Cardiac fibroblast (primary cell): ENCODE results near the gene BORCS5.
A peak's percentile ranks its signal among the peaks of the same experiment; 100 is the strongest.
"Not testable (repeated sequence)": the region's sequence is repeated elsewhere in the genome, so short reads cannot be mapped to it uniquely, and the experiment has no call there.

ENCODE experiments used
- DNase-seq, 2 donors: peaks; one replicate each; pipeline versions ENCODE4 v3.0.0 to v3.0.0-alpha.2; 2010; ENCODE audit warnings: low read depth in 2 of 2
- H3K4me3 ChIP-seq, 2 donors: replicated peaks in 1 of 2; 1 replicate in 1 of 2; 2 replicates in 1 of 2; pipeline ENCODE4 v1.5.1; 2011; ENCODE audit warnings: low read depth in 2 of 2, low read length in 2 of 2, mild to moderate bottlenecking in 2 of 2, moderate library complexity in 1 of 2
- CTCF ChIP-seq: IDR thresholded peaks from one replicate; pipeline ENCODE4 v1.5.1; 2011; ENCODE audit warnings: low read depth, mild to moderate bottlenecking, low read length, inconsistent platforms

The BORCS5 gene

GRCh38 chr12:12415886-12416285 lies 59.0 kb downstream of the BORCS5 start:
- DNase-seq, result no peak
- no peak for TF ChIP-seq CTCF
- no peak overlapping the region for H3K4me3 ChIP-seq

GRCh38 chr12:12419165-12419564 lies 62.3 kb downstream of the BORCS5 start:
- not testable (repeated sequence) for H3K4me3 ChIP-seq, DNase-seq

GRCh38 chr12:12423367-12423766 lies 66.5 kb downstream of the BORCS5 start:
- no peak for TF ChIP-seq CTCF
- no peak overlapping the region for H3K4me3 ChIP-seq
- no peak for DNase-seq

- DNase-seq, result no peak
- H3K4me3 ChIP-seq, result no peak overlapping the region
- no peak for TF ChIP-seq CTCF
These were observed 68.1 kb downstream of the BORCS5 start for GRCh38 chr12:12425001-12425400.

GRCh38 chr12:12425616-12426015 lies 68.7 kb downstream of the BORCS5 start:
- DNase-seq, result peak; percentile 51 to 61
- TF ChIP-seq CTCF, result no peak
- no peak overlapping the region for H3K4me3 ChIP-seq

GRCh38 chr12:12427568-12427967 lies 70.7 kb downstream of the BORCS5 start:
- H3K4me3 ChIP-seq, result no peak overlapping the region
- no peak for DNase-seq
- no peak for TF ChIP-seq CTCF

- no peak for DNase-seq
- H3K4me3 ChIP-seq, result no peak overlapping the region
- TF ChIP-seq CTCF, result no peak
These were observed 71.2 kb downstream of the BORCS5 start for GRCh38 chr12:12428047-12428446.
